GM12801 (cell line): Measurements from ENCODE around the gene METTL8.

Experiments
- TF ChIP-seq, protein P1 (sequence below): IDR thresholded peaks from one replicate; pipeline ENCODE4 v1.5.1; 2011; ENCODE audit warnings: control low read depth; ENCODE audit not compliant: insufficient read length; ENCODE audit errors: extremely low read depth

The METTL8 gene, protein sequence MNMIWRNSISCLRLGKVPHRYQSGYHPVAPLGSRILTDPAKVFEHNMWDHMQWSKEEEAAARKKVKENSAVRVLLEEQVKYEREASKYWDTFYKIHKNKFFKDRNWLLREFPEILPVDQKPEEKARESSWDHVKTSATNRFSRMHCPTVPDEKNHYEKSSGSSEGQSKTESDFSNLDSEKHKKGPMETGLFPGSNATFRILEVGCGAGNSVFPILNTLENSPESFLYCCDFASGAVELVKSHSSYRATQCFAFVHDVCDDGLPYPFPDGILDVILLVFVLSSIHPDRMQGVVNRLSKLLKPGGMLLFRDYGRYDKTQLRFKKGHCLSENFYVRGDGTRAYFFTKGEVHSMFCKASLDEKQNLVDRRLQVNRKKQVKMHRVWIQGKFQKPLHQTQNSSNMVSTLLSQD

DNA sequence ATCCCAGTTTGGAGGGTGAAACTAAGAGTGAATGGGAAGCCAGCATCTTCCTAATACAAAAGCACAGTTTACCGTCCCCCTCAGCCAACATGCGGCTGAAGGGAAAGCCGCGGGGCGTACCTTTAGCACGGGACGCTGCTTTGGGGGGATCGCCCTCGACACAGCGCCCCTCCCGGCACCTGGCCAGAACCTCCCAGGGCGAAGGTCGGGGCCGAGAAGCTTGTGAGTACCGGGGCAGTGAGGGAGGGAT is at the start of gene METTL8:
Gene METTL8, minus strand, starts transcription at position 228 of the 250 bp plus-strand sequence. CDS start 41,805 bp downstream, outside the sequence.
- TF ChIP-seq, protein P1, sequence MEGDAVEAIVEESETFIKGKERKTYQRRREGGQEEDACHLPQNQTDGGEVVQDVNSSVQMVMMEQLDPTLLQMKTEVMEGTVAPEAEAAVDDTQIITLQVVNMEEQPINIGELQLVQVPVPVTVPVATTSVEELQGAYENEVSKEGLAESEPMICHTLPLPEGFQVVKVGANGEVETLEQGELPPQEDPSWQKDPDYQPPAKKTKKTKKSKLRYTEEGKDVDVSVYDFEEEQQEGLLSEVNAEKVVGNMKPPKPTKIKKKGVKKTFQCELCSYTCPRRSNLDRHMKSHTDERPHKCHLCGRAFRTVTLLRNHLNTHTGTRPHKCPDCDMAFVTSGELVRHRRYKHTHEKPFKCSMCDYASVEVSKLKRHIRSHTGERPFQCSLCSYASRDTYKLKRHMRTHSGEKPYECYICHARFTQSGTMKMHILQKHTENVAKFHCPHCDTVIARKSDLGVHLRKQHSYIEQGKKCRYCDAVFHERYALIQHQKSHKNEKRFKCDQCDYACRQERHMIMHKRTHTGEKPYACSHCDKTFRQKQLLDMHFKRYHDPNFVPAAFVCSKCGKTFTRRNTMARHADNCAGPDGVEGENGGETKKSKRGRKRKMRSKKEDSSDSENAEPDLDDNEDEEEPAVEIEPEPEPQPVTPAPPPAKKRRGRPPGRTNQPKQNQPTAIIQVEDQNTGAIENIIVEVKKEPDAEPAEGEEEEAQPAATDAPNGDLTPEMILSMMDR, result no peak

DNA sequence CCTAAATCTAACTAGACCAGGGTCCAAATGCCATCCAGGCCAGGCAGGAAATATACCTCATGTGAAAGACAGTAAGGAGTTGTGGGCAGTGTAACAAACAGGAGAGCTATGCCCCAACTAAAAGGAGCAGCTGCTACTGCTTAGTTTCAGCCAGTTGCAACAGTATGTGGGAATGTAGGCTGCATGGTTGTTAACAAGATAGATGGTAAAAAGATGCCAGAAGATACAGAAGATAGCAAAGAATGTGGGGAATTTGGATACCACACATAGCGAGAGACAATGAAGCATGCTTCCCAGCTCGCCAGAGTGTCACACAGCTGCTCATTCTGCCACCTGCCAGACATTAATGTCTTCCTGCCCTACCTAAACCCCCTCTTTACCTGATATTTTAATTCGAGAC is 49.1 kb upstream of the METTL8 start:
- TF ChIP-seq, protein P1, result no peak

DNA sequence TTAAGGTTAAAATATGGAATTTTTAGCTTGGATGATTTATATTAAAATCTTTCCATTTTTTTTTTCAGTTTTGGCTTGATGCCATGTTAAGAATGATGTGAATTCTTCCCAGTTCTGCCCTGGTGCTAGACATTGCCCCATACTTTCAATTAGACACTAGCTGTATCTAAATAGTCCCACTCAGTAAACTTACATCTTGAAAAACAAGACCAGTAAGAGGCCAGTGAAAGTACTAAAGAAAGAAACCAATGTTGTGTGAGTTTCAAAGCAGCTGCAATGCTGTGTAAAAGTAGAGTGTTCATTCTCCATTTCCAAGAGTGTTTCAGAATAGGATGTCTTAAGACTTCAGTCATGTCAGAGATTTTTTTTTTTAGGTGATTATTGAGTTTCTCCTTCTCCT is 48.5 kb upstream of the METTL8 start:
- TF ChIP-seq, protein P1, result no peak

DNA sequence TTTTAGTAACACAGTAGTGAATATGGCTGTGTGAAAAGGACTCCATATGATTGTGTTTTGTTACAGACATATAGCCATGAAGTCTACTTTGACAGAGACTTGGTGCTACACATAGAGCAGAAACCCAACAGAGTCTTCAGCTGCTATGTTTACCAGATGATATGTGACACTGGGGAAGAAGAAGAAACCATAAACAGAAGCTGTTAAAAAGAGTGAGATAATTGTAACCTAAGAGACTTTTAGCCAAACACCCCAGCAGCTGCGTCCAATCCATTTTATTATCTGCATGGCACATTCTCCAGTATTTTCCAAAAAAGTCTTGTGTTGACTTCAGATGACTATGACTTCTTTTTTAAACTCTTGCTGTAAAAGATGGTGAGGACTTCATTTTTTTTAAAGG is 47.1 kb upstream of the METTL8 start:
- TF ChIP-seq, protein P1, result no peak

DNA sequence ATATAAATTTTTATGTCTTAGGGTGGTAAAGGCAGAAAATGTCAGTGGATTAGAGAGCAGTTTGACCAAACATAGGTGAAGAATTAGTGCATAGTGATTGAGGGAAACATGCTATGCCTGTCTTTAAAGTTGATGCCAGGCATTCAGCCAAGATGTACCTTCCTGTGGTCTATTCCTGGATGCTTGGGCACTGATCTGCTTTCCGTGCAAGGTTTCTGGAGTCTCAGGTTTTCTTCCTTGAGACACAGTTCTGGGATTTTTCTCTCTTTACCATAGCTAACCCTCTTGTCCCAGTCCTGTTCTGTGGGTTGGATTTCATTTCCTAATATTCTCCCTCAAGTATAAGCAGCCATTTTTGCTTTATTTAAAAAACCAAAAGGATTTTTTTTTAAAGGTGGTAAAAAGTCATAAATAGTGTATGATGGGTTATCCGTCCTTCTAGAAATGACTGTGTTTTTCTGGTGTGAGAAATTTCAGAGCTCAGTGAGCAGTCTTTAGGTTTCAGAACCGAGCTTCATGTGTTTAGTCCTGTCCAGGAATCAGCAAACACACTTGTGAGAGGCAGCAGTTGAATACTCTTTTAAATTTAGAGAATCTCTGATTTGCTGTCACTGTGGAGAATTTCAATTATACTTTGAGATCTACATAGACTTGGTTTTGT is 45.5 kb upstream of the METTL8 start:
- TF ChIP-seq, protein P1, result no peak

DNA sequence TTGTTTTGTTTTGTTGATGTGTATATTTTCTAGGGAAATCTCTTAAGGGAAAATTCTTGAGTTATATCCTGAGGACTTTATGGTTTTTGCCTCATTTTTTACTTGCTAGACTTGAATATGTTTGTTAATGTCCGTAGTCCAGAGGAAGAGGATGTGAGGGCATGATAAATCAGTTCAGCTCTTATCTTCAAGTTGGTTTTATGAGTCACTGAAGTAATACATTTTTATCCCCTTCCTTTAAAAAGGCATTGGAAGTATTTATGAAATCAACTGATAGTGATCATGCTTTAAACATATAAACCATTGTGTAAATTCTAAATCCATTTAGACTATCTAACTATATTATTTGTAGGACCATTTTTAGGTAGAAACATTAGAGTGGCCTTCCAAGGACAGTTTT is 44.6 kb upstream of the METTL8 start:
- TF ChIP-seq, protein P1, result no peak

DNA sequence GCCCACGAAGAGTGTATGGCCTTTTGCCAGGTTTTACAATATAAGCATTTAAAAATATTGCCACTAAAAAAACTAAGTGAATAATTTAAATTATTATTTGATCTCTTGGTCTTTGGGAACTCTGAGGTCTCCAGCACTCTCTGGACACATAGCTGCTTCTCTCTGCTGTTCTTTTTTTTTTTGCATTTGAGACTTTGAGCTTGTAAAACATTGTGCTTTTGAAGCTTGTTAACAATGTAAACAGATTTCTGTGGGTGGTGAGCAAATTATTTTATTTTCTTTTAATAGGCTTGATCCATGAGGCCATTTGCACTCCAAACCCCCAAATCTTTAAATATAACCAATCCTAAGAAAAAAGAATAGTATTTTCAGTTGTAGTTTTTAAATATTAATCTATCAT is 42.2 kb upstream of the METTL8 start:
- TF ChIP-seq, protein P1, result no peak
